Suprapubic skin (tissue), 4 donors: ENCODE measurements around the gene CHL1.

ENCODE experiments used
- CTCF ChIP-seq, 2 donors: fragments of 200-600 bp in 1 of 2; fragments of 450-650 bp in 1 of 2; sonication (generic) in 1 of 2; IDR thresholded peaks; one replicate each; pipeline ENCODE4 v1.5.1; 2016 to 2019; ENCODE audit warnings: antibody characterized with exemption in 2 of 2, mild to moderate bottlenecking in 1 of 2, moderate library complexity in 1 of 2
- EP300 ChIP-seq: sonication (generic); formaldehyde crosslinking; IDR thresholded peaks from one replicate; pipeline ENCODE4 v1.6.1; 2017; ENCODE audit warnings: antibody characterized with exemption
- POLR2A ChIP-seq, 2 donors: fragments of 450-650 bp; IDR thresholded peaks; one replicate each; pipeline ENCODE4 v1.6.1; 2017; ENCODE audit warnings: antibody characterized with exemption in 2 of 2, mild to moderate bottlenecking in 2 of 2, moderate library complexity in 2 of 2
- POLR2AphosphoS5 ChIP-seq, 3 donors: sonication (generic); formaldehyde crosslinking; IDR thresholded peaks; one replicate each; pipeline ENCODE4 v1.6.1; 2017; ENCODE audit warnings: antibody characterized with exemption in 3 of 3

GRCh38 chr3:217948-218347 lies 21.4 kb downstream of the CHL1 start:
- TF ChIP-seq CTCF (IDR thresholded peaks at IDR 0.05) (no peak), POLR2A (IDR thresholded peaks at IDR 0.05) (no peak), EP300 (no peak), POLR2AphosphoS5 (IDR thresholded peaks at IDR 0.05) (no peak)
